ENCODE measurements around the gene CTCF.

DNA sequence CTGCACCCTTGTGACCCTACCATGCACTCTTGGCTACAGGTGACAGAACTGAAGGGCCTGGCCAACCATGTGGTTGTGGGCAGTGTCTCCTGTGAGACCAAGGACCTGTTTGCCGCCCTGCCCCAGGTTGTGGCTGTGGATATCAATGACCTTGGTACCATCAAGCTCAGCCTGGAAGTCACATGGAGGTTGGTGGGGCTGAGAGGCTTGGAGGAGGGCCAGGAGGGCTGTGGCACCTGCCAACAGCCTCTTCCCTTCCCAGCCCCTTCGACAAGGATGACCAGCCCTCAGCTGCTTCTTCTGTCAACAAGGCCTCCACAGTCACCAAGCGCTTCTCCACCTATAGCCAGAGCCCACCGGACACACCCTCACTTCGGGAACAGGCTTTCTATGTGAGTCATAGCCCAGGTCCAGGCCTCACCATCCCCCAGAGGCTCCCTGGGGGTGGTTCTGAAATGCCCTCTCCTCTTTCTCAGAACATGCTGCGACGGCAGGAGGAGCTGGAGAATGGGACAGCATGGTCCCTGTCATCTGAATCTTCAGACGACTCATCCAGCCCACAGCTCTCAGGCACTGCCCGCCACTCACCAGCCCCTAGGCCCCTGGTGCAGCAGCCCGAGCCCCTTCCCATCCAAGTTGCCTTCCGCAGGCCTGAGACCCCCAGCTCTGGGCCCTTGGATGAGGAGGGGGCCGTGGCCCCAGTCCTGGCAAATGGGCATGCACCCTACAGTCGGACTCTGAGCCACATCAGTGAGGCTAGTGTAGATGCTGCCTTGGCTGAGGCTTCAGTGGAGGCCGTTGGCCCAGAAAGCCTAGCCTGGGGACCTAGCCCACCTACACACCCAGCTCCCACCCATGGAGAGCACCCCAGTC lies 20.7 kb upstream of the CTCF start:
- TF ChIP-seq CTCF (IDR thresholded peaks at IDR 0.05) (no peak), POLR2AphosphoS5 (IDR thresholded peaks at IDR 0.05; ENCODE audit: insufficient read depth in 1 of 2, low read depth in 1 of 2) (no peak), POLR2A (IDR thresholded peaks at IDR 0.05) (no peak)
